GM12873 (cell line): ENCODE results near the gene GRAP2.

Source experiments
- TF ChIP-seq, protein P1 (sequence below): IDR thresholded peaks from 2 replicates; pipeline ENCODE4 v1.5.1; 2012; ENCODE audit warnings: low read depth, mild to moderate bottlenecking, moderate library complexity, low read length, control low read depth; ENCODE audit not compliant: insufficient read depth; ENCODE audit errors: missing control alignments

Gene GRAP2

DNA sequence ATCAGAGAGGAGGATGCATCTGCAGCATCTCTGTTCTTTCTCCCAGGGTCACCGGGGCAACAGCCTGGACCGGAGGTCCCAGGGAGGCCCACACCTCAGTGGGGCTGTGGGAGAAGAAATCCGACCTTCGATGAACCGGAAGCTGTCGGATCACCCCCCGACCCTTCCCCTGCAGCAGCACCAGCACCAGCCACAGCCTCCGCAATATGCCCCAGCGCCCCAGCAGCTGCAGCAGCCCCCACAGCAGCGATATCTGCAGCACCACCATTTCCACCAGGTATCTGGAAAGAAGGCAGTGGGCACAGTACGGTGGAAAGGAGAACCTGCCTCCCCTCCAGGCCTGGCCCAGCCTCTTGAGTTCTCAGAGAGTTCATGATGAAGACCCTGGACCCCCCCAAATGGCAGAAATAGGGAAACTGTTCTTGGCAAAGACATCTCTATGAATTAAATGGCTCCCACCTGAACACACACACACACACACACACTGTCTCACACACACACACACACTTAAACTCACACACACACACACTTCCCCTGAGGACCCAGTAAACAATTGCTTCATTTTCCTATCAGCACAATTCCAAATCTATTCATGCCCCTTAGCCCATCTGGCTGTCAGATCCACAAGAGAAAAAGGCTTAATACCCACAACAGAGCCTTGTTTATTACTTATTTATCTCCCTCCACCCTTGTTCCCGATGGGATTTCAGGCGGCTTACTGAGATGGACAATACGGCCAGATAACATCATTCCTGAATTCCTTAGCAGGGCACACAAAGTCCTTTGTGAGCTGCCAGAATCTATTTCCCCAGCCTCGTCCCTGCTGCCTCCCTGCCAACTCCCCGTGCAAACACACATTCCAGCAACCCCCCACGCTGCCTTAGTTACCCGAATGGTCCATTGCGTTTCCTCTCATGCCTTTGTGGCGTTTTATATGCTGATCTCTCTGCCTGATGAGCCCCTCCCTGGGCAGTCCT lies 67.4 kb downstream of the GRAP2 start:
- TF ChIP-seq, protein P1, sequence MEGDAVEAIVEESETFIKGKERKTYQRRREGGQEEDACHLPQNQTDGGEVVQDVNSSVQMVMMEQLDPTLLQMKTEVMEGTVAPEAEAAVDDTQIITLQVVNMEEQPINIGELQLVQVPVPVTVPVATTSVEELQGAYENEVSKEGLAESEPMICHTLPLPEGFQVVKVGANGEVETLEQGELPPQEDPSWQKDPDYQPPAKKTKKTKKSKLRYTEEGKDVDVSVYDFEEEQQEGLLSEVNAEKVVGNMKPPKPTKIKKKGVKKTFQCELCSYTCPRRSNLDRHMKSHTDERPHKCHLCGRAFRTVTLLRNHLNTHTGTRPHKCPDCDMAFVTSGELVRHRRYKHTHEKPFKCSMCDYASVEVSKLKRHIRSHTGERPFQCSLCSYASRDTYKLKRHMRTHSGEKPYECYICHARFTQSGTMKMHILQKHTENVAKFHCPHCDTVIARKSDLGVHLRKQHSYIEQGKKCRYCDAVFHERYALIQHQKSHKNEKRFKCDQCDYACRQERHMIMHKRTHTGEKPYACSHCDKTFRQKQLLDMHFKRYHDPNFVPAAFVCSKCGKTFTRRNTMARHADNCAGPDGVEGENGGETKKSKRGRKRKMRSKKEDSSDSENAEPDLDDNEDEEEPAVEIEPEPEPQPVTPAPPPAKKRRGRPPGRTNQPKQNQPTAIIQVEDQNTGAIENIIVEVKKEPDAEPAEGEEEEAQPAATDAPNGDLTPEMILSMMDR: no peak

DNA sequence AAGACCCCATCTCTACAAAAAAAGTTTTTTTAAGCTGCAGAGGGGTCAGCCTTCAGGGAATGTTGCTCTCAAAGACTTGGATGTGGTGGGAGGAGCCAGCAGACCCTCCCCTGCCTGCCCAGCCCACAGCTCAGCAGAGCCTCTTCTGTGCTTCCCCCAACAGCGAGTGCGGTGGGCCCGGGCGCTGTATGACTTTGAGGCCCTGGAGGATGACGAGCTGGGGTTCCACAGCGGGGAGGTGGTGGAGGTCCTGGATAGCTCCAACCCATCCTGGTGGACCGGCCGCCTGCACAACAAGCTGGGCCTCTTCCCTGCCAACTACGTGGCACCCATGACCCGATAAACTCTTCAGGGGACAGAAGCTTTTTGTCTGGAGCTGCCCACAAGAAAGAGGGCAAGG lies 69.9 kb downstream of the GRAP2 start:
- TF ChIP-seq, protein P1: no peak

DNA sequence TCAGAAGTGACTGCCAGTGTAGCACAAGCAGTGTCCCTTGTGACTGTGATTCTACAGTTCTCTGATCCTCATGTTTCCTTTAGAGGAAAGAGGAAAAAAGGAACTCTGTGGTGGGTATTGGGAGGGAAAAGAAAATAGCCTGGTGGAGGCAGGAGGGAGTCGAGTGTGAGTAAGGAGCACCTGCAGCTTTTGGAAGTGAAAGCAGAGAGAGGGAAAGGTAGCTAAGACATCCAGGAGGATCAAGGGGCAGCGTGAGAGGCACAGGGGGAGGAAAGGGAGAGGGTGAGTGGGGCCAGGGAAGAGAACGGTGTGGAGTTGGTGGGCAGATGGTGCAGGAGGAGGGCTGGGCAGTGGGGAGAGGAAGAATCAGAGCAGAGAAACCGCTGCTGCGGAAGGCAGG lies 71.8 kb downstream of the GRAP2 start:
- TF ChIP-seq, protein P1: no peak

DNA sequence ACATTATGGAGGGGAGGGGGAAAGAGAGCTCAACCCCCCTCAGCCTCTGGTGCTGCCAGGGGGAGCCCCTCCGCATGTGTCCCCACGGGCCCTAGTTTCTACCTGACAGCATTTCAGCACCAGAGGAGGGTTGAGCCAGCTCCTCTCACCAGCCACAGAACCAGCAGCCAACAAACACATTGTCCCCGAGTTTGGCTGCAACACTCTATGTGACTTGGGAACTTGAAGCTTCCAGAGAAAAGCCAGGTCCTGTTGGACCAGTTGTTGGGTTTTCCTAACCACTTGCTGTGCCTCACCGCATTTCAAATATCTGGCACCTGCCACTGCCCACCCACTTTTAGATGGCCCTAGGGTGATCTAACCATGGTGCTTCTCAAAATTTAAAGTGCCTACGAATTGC lies 72.8 kb downstream of the GRAP2 start:
- TF ChIP-seq, protein P1: no peak

DNA sequence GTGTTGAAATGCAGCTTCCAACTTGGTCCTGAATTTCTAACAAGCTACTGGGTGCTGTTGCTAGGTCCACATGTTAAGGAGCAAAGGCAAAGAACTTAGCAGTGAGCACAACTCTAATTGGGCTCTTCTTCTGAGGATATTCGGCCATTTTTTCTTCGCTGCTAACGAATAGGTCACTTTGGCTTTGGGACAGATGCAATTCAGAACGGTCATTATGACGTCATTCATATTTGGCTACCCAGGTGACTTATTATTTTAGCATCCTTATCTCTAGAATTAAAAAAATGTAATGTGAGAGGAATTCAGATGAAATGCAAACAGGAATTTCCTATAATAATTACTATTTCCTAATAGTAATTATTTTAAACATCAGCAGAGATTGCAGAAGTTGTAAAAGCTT lies 73.2 kb downstream of the GRAP2 start:
- TF ChIP-seq, protein P1: no peak

DNA sequence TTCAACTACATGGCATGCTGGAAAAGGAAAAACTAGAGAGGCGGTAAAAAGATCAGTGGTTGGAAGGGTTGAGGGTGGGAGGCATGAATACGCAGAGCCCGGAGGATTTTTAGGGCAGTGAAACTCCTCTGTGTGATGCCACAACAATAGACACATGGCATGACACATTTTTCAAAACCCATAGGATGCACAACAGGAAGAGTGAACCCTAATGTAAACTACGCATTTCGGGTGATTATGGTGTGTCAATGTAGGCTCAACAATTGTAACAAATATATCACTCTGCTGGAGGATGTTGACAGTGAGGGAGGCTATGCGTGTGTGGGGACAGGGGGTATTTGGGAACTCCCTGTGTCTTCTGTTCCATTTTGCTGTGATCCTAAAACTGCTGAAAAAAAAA lies 78.2 kb downstream of the GRAP2 start:
- TF ChIP-seq, protein P1: no peak

DNA sequence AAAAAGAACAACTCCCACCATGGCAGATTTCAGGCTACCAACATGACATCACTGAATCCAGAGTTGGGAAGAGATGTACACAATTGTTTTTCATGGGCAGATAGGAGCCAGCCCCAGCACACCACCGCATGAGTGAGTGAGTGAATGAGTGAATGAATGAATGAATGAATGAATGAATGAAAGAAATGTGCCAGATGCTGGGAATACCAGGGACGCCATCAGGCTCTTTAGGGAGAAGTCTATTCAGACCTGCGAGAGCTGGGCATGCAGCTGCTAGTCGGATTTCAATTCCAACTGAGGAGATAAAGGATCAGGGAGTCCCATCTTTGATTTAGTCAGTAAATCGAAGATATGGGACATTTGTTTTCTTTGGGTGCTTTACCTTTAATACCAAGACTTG lies 78.6 kb downstream of the GRAP2 start:
- TF ChIP-seq, protein P1: no peak
